Subcutaneous abdominal adipose tissue (tissue), 5 donors: ENCODE results near the gene CCL20.

Experiments used
- H3K27ac ChIP-seq: one replicate; pipeline ENCODE4 v1.7.0; 2013; ENCODE audit warnings: low read depth, mild to moderate bottlenecking, inconsistent platforms, low read length, moderate library complexity
- H3K27me3 ChIP-seq, 5 donors: one replicate each; pipeline ENCODE4 v1.7.0; 2013; ENCODE audit warnings: low read length in 5 of 5, inconsistent platforms in 1 of 5; ENCODE audit not compliant: control insufficient read depth in 5 of 5, insufficient read depth in 4 of 5
- H3K36me3 ChIP-seq, 5 donors: one replicate each; pipeline ENCODE4 v1.7.0; 2013; ENCODE audit warnings: low read length in 5 of 5; ENCODE audit not compliant: control insufficient read depth in 5 of 5, insufficient read depth in 5 of 5
- H3K4me1 ChIP-seq, 5 donors: one replicate each; pipeline ENCODE4 v1.7.0; 2013; ENCODE audit warnings: low read length in 5 of 5, mild to moderate bottlenecking in 3 of 5, moderate library complexity in 1 of 5; ENCODE audit not compliant: control insufficient read depth in 5 of 5, insufficient read depth in 5 of 5
- H3K4me3 ChIP-seq, 5 donors: one replicate each; pipeline ENCODE4 v1.7.0; 2013; ENCODE audit warnings: low read length in 5 of 5, low read depth in 1 of 5
- H3K9ac ChIP-seq, 5 donors: one replicate each; pipeline ENCODE4 v1.7.0; 2013; ENCODE audit warnings: low read length in 5 of 5, mild to moderate bottlenecking in 4 of 5, moderate library complexity in 3 of 5
- H3K9me3 ChIP-seq, 5 donors: one replicate each; pipeline ENCODE4 v1.7.0; 2013; ENCODE audit warnings: low read length in 5 of 5; ENCODE audit not compliant: control insufficient read depth in 5 of 5
- donor health status: healthy.
- donor health status: healthy.
- donor health status: healthy.
- donor health status: healthy.
- donor health status: healthy.

Gene CCL20

GRCh38 chr2:227802882-227803281 lies 10.8 kb upstream of the CCL20 start:
- H3K27me3 ChIP-seq, result no peaks in the 10 kb centered on the region
- no peaks in the 10 kb centered on the region for H3K36me3 ChIP-seq
- H3K4me3 ChIP-seq, result no peak overlapping the region
- H3K9ac ChIP-seq, result no peak overlapping the region
- H3K9me3 ChIP-seq, result no peaks in the 10 kb centered on the region
- H3K27ac ChIP-seq, result no peak overlapping the region
- H3K4me1 ChIP-seq, result no peaks in the 10 kb centered on the region

DNA sequence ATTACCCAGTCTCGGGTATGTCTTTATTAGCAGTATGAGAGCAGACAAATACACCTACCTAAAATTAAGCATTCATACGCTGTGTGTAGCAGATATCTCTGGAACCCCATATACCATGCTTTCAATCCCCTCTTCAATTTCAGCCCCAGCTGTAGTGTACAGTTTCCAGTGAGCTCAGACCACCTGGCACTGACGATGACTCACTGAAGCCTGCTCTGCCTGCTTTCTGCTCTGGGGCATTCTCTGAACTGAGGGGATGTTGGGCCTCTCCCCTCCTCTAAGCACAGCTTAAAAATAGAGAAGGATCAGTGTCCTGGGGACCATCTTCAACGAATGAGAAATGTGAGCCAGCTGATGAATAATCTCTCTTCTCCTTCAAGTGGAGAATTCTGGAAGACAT lies 8.7 kb upstream of the CCL20 start:
- Histone ChIP-seq H3K4me3 (no peak overlapping the region), H3K9me3 (no peaks in the 10 kb centered on the region), H3K27ac (no peak overlapping the region), H3K4me1 (no peaks in the 10 kb centered on the region), H3K36me3 (no peaks in the 10 kb centered on the region), H3K9ac (no peak overlapping the region), H3K27me3 (no peaks in the 10 kb centered on the region)

GRCh38 chr2:227805578-227805977 lies 8.1 kb upstream of the CCL20 start:
- no peak overlapping the region for H3K9ac ChIP-seq
- H3K27ac ChIP-seq, result no peak overlapping the region
- no peaks in the 10 kb centered on the region for H3K36me3 ChIP-seq
- no peaks in the 10 kb centered on the region for H3K4me1 ChIP-seq
- H3K9me3 ChIP-seq, result no peaks in the 10 kb centered on the region
- H3K27me3 ChIP-seq, result no peaks in the 10 kb centered on the region
- H3K4me3 ChIP-seq, result no peak overlapping the region

GRCh38 chr2:227808936-227809335 lies 4.7 kb upstream of the CCL20 start:
- H3K9me3 ChIP-seq, result no peaks in the 10 kb centered on the region
- no peak overlapping the region for H3K9ac ChIP-seq
- no peaks in the 10 kb centered on the region for H3K4me1 ChIP-seq
- H3K27me3 ChIP-seq, result peaks cover 0 to 4% (median 0%) of the 10 kb centered on the region in 5 donors
- H3K36me3 ChIP-seq, result no peaks in the 10 kb centered on the region
- no peak overlapping the region for H3K27ac ChIP-seq
- H3K4me3 ChIP-seq, result no peak overlapping the region

DNA sequence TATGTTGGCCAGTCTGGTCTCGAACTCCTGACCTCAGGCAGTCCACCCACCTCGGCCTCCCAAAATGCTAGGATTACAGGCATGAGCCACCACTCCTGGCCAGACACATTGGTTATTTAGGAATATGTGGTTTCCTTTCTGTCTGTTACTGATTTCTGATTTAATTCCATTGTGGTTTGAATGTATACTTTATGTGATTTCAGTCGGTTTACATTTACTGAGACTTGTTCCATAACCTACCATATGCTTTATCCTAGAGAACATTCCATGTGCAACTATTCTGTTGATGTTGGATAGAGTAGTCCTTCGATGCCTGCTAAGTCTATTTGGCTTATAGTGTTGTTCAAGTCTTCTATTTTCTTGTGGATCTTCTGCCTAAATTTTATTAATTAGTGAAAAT lies 1.6 kb upstream of the CCL20 start:
- Histone ChIP-seq H3K9ac (no peak overlapping the region), H3K9me3 (no peaks in the 10 kb centered on the region), H3K36me3 (no peaks in the 10 kb centered on the region), H3K4me1 (no peaks in the 10 kb centered on the region), H3K4me3 (no peak overlapping the region), H3K27ac (no peak overlapping the region), H3K27me3 (peaks cover 0 to 4% (median 0%) of the 10 kb centered on the region in 5 donors)

- Histone ChIP-seq H3K9ac (no peak overlapping the region), H3K9me3 (no peaks in the 10 kb centered on the region), H3K4me1 (peaks cover 0 to 5% (median 0%) of the 10 kb centered on the region in 5 donors), H3K27ac (no peak overlapping the region), H3K27me3 (peaks cover 0 to 4% (median 0%) of the 10 kb centered on the region in 5 donors), H3K4me3 (no peak overlapping the region), H3K36me3 (no peaks in the 10 kb centered on the region)
Observed at GRCh38 chr2:227813229-227813561, 447 bp upstream of the CCL20 start.

DNA sequence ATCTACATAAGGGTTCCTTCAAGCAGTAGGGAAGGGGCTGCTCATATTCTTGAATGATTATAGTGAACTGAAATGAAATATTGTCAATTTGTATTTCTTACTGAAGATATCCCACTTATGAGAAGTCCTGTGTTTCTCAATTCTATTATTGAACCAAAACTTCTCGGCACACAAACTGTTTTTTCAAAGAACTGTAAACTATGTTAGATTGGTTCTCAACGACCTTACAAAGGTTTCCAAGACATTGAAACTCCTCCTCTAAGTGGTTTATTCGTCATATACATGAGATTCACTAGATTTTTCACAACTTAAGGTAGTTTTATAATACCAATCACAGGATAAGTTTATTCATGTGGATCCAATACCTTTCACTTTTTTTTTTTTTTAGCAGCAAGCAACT lies 1.4 kb downstream of the CCL20 start:
- no peak overlapping the region for H3K9ac ChIP-seq
- peaks cover 0 to 13% (median 3%) of the 10 kb centered on the region in 5 donors for H3K4me1 ChIP-seq
- H3K4me3 ChIP-seq, result no peak overlapping the region
- H3K27ac ChIP-seq, result no peak overlapping the region
- H3K27me3 ChIP-seq, result peaks cover 0 to 4% (median 0%) of the 10 kb centered on the region in 5 donors
- no peaks in the 10 kb centered on the region for H3K9me3 ChIP-seq
- H3K36me3 ChIP-seq, result no peaks in the 10 kb centered on the region

DNA sequence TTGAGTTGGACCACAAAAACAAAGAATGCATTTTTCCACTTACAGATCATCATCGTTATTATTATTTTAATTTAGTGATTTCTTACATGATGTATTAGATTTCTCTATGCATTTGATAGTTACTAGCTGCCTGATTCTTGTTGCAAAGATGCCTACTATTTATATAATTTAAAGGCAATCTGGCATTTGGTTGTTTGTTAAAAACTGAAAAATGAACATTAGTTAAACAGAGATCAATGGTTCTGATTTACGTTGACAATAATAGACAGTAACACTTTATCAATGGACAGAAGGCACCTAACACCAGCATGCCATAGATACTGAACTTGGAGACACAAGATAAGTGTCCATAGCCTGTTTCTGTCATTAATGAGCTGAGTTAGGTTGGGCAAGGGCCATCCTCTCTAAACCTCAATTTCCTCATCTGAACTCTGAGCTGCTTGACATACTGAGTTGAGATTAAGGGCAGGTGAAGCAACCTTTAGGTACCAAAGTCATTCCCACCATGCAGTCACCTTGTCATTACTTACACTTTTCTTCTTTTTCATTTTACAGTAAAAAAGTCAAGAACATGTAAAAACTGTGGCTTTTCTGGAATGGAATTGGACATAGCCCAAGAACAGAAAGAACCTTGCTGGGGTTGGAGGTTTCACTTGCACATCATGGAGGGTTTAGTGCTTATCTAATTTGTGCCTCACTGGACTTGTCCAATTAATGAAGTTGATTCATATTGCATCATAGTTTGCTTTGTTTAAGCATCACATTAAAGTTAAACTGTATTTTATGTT lies 3.1 kb downstream of the CCL20 start:
- Histone ChIP-seq H3K4me1 (peaks cover 0 to 13% (median 3%) of the 10 kb centered on the region in 5 donors), H3K9me3 (no peaks in the 10 kb centered on the region), H3K27me3 (peaks cover 0 to 4% (median 0%) of the 10 kb centered on the region in 5 donors), H3K4me3 (no peak overlapping the region), H3K9ac (no peak overlapping the region), H3K36me3 (no peaks in the 10 kb centered on the region), H3K27ac (no peak overlapping the region)

GRCh38 chr2:227817336-227817735 lies 3.7 kb downstream of the CCL20 start:
- Histone ChIP-seq H3K9ac (no peak overlapping the region), H3K27ac (no peak overlapping the region), H3K36me3 (no peaks in the 10 kb centered on the region), H3K9me3 (no peaks in the 10 kb centered on the region), H3K27me3 (peaks cover 0 to 4% (median 0%) of the 10 kb centered on the region in 5 donors), H3K4me1 (peaks cover 0 to 13% (median 3%) of the 10 kb centered on the region in 5 donors), H3K4me3 (no peak overlapping the region)

DNA sequence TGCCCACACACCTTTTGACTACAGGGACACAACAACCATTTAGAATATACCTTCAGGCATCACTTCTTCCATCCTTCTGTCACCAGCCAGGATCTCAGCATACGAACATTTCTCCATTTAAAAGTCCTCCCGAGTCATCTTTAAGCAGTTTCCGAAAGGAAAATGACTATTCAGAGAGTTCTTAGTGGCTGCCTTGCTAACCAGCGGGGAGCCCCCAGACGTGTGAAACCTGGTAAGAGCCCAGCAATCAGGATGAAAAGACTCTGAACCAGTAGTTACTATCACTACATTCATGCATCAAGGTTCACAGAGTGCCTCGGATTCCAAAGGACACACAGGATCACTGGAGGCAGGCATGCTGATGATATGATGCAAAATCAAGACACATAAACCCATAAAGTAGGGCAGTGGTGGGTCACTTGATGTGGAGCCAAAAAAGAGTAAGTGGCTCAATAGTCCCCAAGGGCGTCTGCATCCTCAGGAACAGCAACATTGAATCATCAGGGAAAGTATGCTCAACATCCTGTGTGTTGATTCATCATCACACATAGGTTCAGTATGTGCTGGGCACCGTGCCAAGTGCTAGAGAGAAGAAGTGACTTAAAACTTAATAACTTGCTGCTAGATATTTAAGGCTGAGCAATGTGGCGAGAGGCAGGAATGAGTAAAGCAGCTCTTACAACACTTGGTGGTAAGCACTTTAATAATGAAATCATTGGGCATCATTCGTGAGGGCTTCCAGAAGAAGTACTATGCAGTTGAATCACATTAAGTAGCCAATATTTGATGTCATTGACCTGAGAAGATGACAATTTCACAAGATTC lies 4.4 kb downstream of the CCL20 start:
- Histone ChIP-seq H3K27me3 (peaks cover 0 to 4% (median 0%) of the 10 kb centered on the region in 5 donors), H3K27ac (no peak overlapping the region), H3K36me3 (no peaks in the 10 kb centered on the region), H3K9me3 (no peaks in the 10 kb centered on the region), H3K4me1 (peaks cover 0 to 13% (median 3%) of the 10 kb centered on the region in 5 donors), H3K4me3 (no peak overlapping the region), H3K9ac (no peak overlapping the region)
